ENCODE data around the gene APOBEC3F.
"Not testable (repeated sequence)": the region's sequence is repeated elsewhere in the genome, so short reads cannot be mapped to it uniquely, and the experiment has no call there.

The APOBEC3F gene

GRCh38 chr22:39028281-39028680 is 12.4 kb upstream of the APOBEC3F start:
- Histone ChIP-seq H3K4me1 (ENCODE audit: low read depth, poor library complexity, severe bottlenecking) (no peaks in the 10 kb centered on the region), H3K4me2 (no peak overlapping the region), H3K79me2 (ENCODE audit: insufficient read depth, low read depth) (no peaks in the 10 kb centered on the region), H3K9ac (no peak overlapping the region), H3K27ac (no peak overlapping the region), H3K4me3 (IDR thresholded peaks at IDR 0.05; ENCODE audit: insufficient read depth, low read depth, low read length) (no peak overlapping the region), H2AFZ (ENCODE audit: low read depth) (no peak overlapping the region), H3K27me3 (ENCODE audit: insufficient read depth, low read depth) (no peaks in the 10 kb centered on the region), H4K20me1 (ENCODE audit: insufficient read depth) (no peaks in the 10 kb centered on the region), H3K36me3 (ENCODE audit: insufficient read depth) (no peaks in the 10 kb centered on the region)
- TF ChIP-seq, protein P1, sequence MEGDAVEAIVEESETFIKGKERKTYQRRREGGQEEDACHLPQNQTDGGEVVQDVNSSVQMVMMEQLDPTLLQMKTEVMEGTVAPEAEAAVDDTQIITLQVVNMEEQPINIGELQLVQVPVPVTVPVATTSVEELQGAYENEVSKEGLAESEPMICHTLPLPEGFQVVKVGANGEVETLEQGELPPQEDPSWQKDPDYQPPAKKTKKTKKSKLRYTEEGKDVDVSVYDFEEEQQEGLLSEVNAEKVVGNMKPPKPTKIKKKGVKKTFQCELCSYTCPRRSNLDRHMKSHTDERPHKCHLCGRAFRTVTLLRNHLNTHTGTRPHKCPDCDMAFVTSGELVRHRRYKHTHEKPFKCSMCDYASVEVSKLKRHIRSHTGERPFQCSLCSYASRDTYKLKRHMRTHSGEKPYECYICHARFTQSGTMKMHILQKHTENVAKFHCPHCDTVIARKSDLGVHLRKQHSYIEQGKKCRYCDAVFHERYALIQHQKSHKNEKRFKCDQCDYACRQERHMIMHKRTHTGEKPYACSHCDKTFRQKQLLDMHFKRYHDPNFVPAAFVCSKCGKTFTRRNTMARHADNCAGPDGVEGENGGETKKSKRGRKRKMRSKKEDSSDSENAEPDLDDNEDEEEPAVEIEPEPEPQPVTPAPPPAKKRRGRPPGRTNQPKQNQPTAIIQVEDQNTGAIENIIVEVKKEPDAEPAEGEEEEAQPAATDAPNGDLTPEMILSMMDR (conservative IDR thresholded peaks at IDR 0.05; ENCODE audit: low read depth, low read length), result no peak

DNA sequence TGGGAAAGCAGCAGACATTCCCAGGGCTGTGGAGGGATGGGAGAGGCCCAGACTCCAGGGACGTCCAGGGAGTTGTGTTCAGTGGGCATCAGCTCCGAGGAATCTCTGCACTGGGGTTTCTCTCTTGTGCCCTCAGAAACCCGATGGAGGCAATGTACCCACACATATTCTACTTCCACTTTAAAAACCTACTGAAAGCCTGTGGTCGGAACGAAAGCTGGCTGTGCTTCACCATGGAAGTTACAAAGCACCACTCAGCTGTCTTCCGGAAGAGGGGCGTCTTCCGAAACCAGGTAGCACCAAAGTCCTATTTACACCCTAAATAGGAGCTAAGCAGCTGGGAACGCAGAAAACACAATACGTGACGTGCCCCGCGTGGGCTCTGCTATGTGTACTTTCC is 11.4 kb upstream of the APOBEC3F start:
- Histone ChIP-seq H4K20me1 (ENCODE audit: insufficient read depth) (no peaks in the 10 kb centered on the region), H3K36me3 (ENCODE audit: insufficient read depth) (no peaks in the 10 kb centered on the region), H2AFZ (ENCODE audit: low read depth) (no peak overlapping the region), H3K4me2 (no peak overlapping the region), H3K9ac (no peak overlapping the region), H3K4me1 (ENCODE audit: low read depth, poor library complexity, severe bottlenecking) (no peaks in the 10 kb centered on the region), H3K27ac (no peak overlapping the region), H3K27me3 (ENCODE audit: insufficient read depth, low read depth) (no peaks in the 10 kb centered on the region), H3K79me2 (ENCODE audit: insufficient read depth, low read depth) (no peaks in the 10 kb centered on the region), H3K4me3 (IDR thresholded peaks at IDR 0.05; ENCODE audit: insufficient read depth, low read depth, low read length) (no peak overlapping the region)
- TF ChIP-seq, protein P1 (conservative IDR thresholded peaks at IDR 0.05; ENCODE audit: low read depth, low read length), result no peak

DNA sequence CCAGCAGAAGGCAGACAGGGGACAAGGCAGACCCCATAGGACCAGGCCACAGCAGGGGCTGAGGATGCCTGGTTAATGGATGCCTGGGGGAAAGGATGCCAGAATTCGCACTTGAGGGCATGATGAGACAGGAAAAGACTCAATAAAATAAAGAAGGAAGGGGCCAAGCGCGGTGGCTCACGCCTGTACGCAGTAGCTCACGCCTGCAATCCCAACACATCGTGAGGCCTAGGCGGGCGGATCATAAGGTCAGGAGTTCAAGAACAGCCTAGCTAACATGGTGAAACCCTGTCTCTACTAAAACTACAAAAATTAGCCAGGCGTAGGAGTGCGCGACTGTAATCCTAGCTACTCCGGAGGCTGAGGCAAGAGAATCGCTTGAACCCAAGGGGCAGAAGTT is 10.0 kb upstream of the APOBEC3F start:
- Histone ChIP-seq H3K27me3 (ENCODE audit: insufficient read depth, low read depth) (no peaks in the 10 kb centered on the region), H4K20me1 (ENCODE audit: insufficient read depth) (no peaks in the 10 kb centered on the region), H3K4me1 (ENCODE audit: low read depth, poor library complexity, severe bottlenecking) (no peaks in the 10 kb centered on the region), H3K4me3 (IDR thresholded peaks at IDR 0.05; ENCODE audit: insufficient read depth, low read depth, low read length) (no peak overlapping the region), H2AFZ (ENCODE audit: low read depth) (no peak overlapping the region), H3K9ac (no peak overlapping the region), H3K79me2 (ENCODE audit: insufficient read depth, low read depth) (no peaks in the 10 kb centered on the region), H3K27ac (no peak overlapping the region), H3K36me3 (ENCODE audit: insufficient read depth) (no peaks in the 10 kb centered on the region), H3K4me2 (no peak overlapping the region)
- TF ChIP-seq, protein P1 (conservative IDR thresholded peaks at IDR 0.05; ENCODE audit: low read depth, low read length), result no peak

DNA sequence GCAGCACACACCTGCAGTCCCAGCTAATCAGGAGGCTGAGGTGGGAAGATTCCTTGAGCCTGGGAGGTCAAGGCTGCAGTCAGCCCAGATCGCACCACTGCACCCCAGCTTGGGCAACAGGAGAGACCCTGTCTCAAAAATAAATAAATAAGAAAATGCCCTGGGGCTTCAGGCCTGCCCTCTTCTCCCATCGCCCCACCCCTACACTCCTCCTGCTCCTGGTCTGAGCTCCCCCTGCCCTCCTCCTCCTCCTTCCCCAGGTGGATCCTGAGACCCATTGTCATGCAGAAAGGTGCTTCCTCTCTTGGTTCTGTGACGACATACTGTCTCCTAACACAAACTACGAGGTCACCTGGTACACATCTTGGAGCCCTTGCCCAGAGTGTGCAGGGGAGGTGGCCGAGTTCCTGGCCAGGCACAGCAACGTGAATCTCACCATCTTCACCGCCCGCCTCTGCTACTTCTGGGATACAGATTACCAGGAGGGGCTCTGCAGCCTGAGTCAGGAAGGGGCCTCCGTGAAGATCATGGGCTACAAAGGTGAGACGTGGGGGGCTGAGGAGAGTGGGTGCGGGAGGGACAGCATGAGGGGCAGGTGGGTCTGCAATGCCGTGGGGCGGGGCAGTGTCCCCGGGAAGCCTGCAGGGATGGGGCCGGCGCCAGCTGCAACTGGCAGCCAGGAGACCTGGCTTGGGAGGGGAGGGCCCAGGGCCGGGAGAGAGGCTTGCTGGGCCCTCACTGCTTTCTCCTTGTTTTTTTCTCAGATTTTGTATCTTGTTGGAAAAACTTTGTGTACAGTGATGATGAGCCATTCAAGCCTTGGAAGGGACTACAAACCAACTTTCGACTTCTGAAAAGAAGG is 9.0 kb upstream of the APOBEC3F start:
- H4K20me1 ChIP-seq (ENCODE audit: insufficient read depth); H2AFZ ChIP-seq (ENCODE audit: low read depth); H3K9ac ChIP-seq; H3K36me3 ChIP-seq (ENCODE audit: insufficient read depth); H3K4me3 ChIP-seq (IDR thresholded peaks at IDR 0.05; ENCODE audit: insufficient read depth, low read depth, low read length); H3K4me1 ChIP-seq (ENCODE audit: low read depth, poor library complexity, severe bottlenecking); H3K79me2 ChIP-seq (ENCODE audit: insufficient read depth, low read depth); H3K27me3 ChIP-seq (ENCODE audit: insufficient read depth, low read depth); H3K4me2 ChIP-seq; H3K27ac ChIP-seq: not testable (repeated sequence)

GRCh38 chr22:39037071-39037470 is 3.6 kb upstream of the APOBEC3F start:
- not testable (repeated sequence) for H3K27ac ChIP-seq; H2AFZ ChIP-seq (ENCODE audit: low read depth); H3K27me3 ChIP-seq (ENCODE audit: insufficient read depth, low read depth); H3K79me2 ChIP-seq (ENCODE audit: insufficient read depth, low read depth); H3K36me3 ChIP-seq (ENCODE audit: insufficient read depth); H3K4me3 ChIP-seq (IDR thresholded peaks at IDR 0.05; ENCODE audit: insufficient read depth, low read depth, low read length); H3K9ac ChIP-seq; H4K20me1 ChIP-seq (ENCODE audit: insufficient read depth); H3K4me2 ChIP-seq
- H3K4me1 ChIP-seq (ENCODE audit: low read depth, poor library complexity, severe bottlenecking), result peaks cover 11% of the 10 kb centered on the region

Data from KMS-11 (cell line).